ENCODE data around the gene P2RX7. TPM values are rescaled to one million over a fixed set of nuclear protein-coding genes. Genes with fewer than 3 reads are reported as not detected.

Gene P2RX7
- total and polyA plus RNA-seq, 2 donors (not counting 3 experiments of a cell fraction or from before 2014, with no cell fraction given): 1.3 to 8.1 TPM

GRCh38 chr12:121089813-121090430, 42.8 kb upstream of the P2RX7 start:
- DNase-seq (ENCODE audit: low read depth, low spot score): no peak
- Histone ChIP-seq H3K4me2 (ENCODE audit: insufficient read depth, low read length) (no peak overlapping the region), H3K9me3 (replicated peaks; ENCODE audit: control insufficient read depth, insufficient read depth, low read length) (no peaks in the 10 kb centered on the region), H3K36me3 (ENCODE audit: control insufficient read depth in 2 of 2, extremely low read depth in 1 of 2, insufficient read depth in 2 of 2, low read length in 2 of 2) (no peaks in the 10 kb centered on the region), H3K27ac (ENCODE audit: insufficient read depth, low read depth, low read length) (no peak overlapping the region), H2AFZ (ENCODE audit: low read depth, low read length) (peak overlapping the region; percentile 28), H3K9ac (replicated peaks; ENCODE audit: extremely low read depth, insufficient read depth, low read length) (no peak overlapping the region), H4K20me1 (replicated peaks; ENCODE audit: control insufficient read depth, extremely low read depth, insufficient read depth, low read length) (no peaks in the 10 kb centered on the region), H3K27me3 (ENCODE audit: control insufficient read depth in 2 of 2, insufficient read depth in 2 of 2, low read length in 2 of 2) (no peaks in the 10 kb centered on the region), H3K4me3 (replicated peaks in 1 of 3; ENCODE audit: insufficient read depth in 1 of 3, low read depth in 1 of 3, low read length in 3 of 3) (no peak overlapping the region), H3K4me1 (ENCODE audit: control insufficient read depth, extremely low read depth, insufficient read depth, low read length) (peaks cover 3% of the 10 kb centered on the region), H3K9me1 (replicated peaks; ENCODE audit: control insufficient read depth, extremely low read depth, insufficient read depth, low read length) (no peaks in the 10 kb centered on the region), H3K79me2 (ENCODE audit: control insufficient read depth, insufficient read depth, low read length) (no peaks in the 10 kb centered on the region)
- intact Hi-C loops (cut with micrococcal nuclease) (loop anchor here (10.0 kb wide), 1 partner anchor 445 kb away; the partner anchor contains the start of gene CABP1), dilution Hi-C loops (cut with MboI; ENCODE audit: extremely low pct_ligation_motif_present, low sequenced_read_pairs) (no loop called here)
- CTCF ChIA-PET: no interaction called here
- POLR2A ChIA-PET: no interaction called here
- no peak for TF ChIP-seq MAX (IDR thresholded peaks at IDR 0.05; ENCODE audit: insufficient read depth, insufficient read length)
- no peak for TF ChIP-seq EZH2 (IDR thresholded peaks at IDR 0.05; ENCODE audit: borderline replicate concordance, low read depth, low read length, severe bottlenecking)
- TF ChIP-seq CTCF (IDR thresholded peaks at IDR 0.05; ENCODE audit: extremely low read depth in 1 of 2, insufficient read depth in 1 of 2, low read depth in 1 of 2, low read length in 2 of 2): no peak
- no peak for TF ChIP-seq JUN (IDR thresholded peaks at IDR 0.05; ENCODE audit: borderline replicate concordance, insufficient read depth, insufficient read length, low read depth)
- TF ChIP-seq POLR2A (IDR thresholded peaks at IDR 0.05; ENCODE audit: low read depth, low read length): no peak
- no peak for TF ChIP-seq FOS (IDR thresholded peaks at IDR 0.05; ENCODE audit: borderline replicate concordance, insufficient read depth, low read length)
- TF ChIP-seq POLR2AphosphoS5 (IDR thresholded peaks at IDR 0.05; ENCODE audit: insufficient read depth, low read depth, low read length): no peak
- TF ChIP-seq GATA2 (IDR thresholded peaks at IDR 0.05; ENCODE audit: insufficient read depth, insufficient read length, low read depth, low read length): no peak
- TF ChIP-seq MYC (IDR thresholded peaks at IDR 0.05; ENCODE audit: low read depth, low read length): no peak
- no TSS peak for BruUV-seq (replicated peaks)
- no peak for FAIRE-seq

All from endothelial cell of umbilical vein (primary cell).